Raji (cell line): ENCODE measurements around the gene OR5K1.

ENCODE experiments used
- POLR2A ChIP-seq: IDR thresholded peaks from 2 replicates; pipeline ENCODE4 v1.6.1; 2011; ENCODE audit warnings: low read depth, low read length, control low read depth; ENCODE audit not compliant: insufficient read depth

Gene OR5K1

DNA sequence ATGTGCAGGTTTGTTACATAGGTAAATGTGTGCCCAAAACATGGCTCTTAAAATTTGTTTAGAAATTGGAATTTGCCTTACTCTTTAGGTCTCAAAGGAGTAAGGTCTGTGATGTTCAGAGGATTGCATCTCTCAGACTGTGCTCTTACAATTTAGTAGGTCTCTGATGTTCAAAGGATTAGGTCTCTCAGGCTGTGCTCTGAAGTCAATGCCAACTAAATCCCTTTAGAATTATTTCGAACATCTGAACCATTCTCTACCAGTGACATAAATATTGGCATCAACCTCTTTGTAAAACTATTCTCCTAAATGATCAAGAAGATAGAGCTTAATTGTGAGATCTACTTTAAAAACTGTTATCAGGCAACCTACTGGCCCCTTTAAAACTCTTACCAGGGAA, at the start of gene OR5K1:
TSS of gene OR5K1 (plus strand) at position 301 of the 400 bp plus-strand sequence. CDS start 6,376 bp downstream, outside the sequence.
- TF ChIP-seq POLR2A = no peak

DNA sequence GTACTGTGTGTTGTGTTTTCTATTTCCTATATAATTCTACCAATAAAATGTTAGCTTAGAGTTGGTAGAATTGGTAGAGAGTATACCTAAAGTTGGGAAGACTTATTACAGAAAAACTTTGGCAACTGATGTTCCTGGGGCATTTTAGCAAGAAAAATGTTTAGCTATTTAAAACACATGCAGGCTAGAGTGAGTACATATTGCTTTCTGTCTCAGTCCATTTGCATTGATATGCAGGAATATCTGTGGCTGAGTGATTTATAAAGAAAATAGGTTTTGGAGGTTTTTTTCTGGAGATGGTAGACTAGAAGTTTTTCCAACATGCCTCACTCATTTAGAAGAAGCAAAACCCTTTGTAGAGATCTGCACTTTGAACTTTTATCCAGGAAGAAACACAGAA, 30.4 kb upstream of the OR5K1 start:
- TF ChIP-seq POLR2A = no peak

DNA sequence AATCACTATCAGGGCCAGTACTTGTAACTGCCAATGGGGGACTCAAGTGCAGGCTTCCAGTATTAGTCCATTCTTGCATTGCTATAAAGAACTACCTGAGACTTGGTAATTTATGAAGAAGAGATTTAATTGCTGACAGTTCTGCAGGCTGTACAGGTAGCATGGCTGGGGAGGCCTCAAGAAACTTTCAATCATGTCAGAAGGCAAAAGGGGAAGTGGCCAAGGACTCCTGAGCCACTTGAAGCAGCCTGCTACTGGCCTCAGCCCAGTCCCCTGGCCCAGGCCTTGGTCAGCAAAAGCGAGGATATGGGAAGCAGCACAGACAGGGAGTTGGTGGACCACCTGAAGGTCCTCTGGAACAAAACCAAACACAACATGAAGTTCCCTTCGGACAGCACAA, 29.2 kb upstream of the OR5K1 start:
- TF ChIP-seq POLR2A = no peak

GRCh38 chr3:98434412-98434811, 28.6 kb upstream of the OR5K1 start:
- no peak for TF ChIP-seq POLR2A

GRCh38 chr3:98440283-98440682, 22.7 kb upstream of the OR5K1 start:
- TF ChIP-seq POLR2A = no peak

DNA sequence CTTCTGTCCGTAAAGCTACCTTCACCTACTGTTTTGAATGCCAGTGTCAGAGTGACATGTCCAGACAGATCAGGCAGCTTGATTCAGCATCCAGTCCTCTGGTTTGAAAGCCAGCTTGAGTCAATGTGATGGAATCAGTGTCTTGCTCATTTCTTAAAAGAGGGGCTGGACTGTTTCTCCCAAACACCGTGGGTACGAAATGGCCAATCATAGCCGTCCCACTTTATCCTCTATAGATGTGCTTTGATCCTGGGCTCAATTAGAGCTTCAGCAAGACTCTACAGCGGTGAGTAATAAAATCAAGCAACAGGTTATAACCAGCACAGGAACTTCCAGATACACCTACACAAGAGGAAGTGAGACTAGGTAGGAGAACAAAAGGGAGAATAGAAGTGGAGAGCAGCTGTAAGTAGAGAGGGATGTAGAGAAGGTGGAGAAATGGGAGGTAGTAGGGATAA, 17.0 kb upstream of the OR5K1 start:
- no peak for TF ChIP-seq POLR2A

DNA sequence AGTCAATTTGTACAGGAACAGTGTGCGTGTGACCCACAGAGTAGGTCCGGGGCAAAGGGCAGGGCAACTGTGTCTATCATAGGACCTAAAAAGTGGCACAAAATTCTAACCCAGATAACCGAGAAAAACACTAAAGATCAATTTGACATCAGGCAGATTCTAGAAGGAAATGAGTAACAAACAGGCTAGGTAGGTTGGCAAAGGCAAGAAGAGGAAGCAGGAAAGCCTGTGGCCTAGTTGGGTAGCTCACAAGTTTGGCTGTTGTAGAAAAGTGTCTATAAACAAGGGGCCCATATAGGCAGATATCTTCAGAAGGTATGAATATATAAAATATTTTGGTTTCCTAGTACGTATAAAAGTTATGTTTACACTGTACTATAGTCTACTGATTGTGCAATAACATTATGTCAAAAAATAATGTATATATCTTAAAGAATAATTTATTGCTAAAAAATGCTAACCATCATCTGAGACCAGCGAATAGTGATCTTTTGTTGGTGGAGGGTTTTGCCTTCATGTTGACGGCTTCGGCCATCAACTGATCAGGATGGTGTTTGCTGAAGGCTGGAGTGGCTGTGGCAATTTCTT, 13.3 kb upstream of the OR5K1 start:
- TF ChIP-seq POLR2A = no peak

DNA sequence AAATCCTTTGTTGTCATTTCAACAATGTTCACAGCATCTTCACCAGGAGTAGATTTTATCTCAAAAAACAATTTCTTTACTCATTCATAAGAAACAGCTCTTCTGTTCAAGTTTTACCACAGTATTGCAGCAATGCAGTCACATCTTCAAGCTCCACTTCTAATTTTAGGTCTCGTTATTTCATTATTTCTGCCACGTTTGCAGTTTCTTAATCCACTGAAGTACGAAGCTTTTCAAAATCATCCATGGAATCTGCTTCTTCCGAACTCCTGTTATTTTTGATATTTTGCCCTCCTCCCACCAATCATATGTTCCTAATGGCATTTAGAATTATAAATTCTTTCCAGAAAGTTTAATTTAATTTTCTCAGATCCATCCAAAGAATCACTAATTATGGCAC, 12.6 kb upstream of the OR5K1 start:
- no peak for TF ChIP-seq POLR2A

DNA sequence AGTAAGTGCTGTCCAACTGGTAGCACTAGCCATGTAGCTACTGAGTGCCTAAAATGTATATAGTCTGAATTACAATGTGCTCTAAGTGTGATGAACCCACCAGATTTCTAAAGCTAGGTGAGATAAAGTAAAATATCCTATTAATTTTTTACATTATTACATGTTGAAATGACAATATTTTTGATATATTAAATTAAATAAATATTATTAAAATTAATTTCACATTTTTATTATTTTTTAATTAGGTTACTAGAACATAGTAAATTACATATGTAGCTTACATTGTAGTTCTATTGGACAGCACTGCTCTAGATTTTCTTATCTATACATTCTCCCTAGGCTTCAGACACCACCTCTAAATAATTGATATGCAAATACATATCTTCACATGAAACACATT, 9.2 kb upstream of the OR5K1 start:
- no peak for TF ChIP-seq POLR2A

DNA sequence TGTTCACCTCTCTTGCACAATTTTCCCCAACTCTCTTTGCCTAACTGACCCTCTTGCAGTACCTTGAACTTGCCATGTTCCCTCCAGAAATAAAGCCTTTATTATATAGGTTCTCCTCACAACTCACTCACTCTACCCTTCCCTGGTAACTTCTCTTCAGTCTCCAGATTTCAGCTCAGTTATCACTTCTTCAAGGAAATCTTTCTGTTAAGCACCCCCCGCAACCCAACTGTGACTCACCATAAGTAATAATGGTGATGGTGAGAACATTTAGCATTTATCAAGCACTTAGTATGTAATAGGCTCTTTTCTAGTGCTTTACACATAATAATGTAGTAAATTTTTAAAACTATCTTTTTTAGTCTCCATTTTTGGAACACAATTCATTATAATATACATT, 8.1 kb upstream of the OR5K1 start:
- TF ChIP-seq POLR2A = no peak

DNA sequence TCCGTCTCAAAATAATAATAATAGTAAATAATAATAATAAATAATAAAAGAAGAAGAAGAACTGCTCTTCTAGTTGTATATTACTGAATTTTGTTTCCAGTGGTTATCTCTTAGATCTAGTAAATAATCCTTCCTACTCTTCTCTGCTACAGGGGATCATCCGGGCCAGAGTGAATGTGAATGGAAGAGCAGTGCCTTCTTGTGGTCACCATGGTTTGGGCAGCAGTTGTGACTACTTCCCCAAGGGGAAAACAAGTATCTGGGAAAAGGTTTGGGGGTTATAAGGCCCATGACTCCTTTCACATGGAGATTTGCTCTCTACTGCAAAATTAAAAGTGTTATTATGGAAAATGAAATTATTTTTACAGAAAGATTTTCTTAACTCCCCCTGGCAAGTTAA, 5.5 kb upstream of the OR5K1 start:
- TF ChIP-seq POLR2A = no peak

DNA sequence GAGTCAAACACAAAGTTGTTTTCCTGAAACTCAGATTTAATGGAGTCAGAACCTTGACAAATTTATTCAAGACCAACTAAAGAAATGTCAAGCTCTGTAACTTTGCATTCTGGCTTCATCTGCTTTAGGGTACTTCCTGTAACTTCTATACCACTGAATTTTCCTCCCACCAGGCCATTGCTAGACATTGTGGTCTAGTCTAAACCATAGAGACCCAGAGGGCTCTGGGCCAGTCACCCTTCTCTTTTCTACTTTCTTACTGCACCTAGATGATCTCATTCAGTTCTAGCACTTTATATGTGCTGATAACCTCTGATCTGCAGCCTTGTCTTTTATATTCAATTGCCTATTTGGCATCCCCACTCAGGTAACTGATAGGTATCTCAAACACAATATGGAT, 2.8 kb upstream of the OR5K1 start:
- TF ChIP-seq POLR2A = no peak

DNA sequence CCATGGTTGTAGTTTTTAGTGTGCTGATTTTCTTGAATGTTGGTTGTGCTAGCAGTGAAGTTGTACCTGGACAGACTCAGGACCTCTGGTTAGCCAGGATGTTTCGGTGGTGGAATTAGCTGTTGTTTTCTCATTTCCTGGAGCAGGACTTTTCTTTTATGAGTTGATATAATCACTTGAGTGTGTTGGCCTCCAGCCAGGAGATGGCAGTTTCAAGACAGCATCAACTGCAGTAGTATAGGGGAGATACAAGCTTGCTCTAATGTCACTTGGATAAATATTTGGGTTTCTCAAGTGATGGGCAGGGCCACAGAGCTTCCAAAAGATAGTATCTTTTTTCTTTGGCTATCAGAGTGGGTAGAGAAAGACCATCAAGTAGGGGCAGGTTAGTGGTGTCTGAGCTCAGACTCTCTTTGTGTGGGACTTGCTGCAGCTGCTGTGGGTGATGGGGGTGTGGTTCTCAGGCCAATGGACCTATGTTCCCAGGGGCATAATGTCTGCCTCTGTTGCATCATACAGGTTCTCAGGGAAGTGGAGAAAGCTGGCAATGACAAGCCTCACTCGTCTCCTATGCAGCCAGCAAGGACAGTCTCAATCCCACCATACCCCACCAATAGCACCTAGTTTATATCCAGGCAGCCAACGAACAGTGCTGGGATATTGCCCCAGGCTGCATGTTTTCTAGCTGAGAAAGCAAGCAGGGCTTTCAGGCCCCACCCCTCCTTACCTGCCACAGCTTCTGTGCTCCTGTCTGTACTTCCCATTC, 19.9 kb downstream of the OR5K1 start:
- no peak for TF ChIP-seq POLR2A

DNA sequence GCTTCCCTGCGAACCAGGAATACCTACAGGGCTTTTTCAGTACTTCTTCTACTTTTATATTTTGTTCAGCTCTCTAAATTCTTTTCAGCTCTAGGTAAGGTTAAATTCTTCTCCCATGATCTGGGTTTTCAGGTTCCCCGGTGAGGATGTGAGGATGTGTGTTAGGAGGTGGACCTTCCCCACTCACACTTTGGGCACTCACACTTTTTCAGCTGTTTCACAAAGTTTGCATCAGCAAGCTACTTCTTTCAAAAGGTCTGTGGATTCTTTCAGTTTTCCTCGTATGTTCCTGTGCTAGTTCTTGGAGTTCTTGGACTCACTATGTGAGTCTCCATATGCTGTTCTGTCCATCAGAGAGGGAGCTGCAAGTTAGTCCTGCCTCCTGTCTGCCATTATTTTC, 20.6 kb downstream of the OR5K1 start:
- TF ChIP-seq POLR2A = no peak

DNA sequence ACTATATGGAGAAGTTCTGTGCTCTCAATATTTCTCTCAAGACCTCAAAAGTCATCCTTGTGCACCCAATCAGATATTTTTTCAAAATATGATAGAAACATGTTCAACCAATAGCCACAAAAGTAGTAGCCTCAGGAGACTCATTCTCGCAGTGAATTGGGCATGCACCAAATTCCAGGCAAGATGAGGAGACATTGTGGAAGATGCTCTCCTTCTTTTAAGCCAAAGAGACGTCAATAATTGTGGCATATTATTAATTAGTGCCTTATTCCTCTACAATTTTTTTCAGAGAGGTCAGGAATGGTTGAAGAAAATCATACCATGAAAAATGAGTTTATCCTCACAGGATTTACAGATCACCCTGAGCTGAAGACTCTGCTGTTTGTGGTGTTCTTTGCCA, 34.4 kb downstream of the OR5K1 start, which contains the start of gene OR5K2:
TSS of gene OR5K2 (plus strand) at position 301 of the 400 bp plus-strand sequence. CDS start at position 301, 0 bp downstream.
- no peak for TF ChIP-seq POLR2A

- TF ChIP-seq POLR2A = no peak
Measured at GRCh38 chr3:98500019-98500418, 37.0 kb downstream of the OR5K1 start.
